Activated CD4-positive, alpha-beta T cell treated with anti-CD3 and anti-CD28 coated beads for 4 hours (primary cell): Measurements from ENCODE around the gene MYO7B.
"Not testable (repeated sequence)": the region's sequence is repeated elsewhere in the genome, so short reads cannot be mapped to it uniquely, and the experiment has no call there.

ENCODE experiments used
- DNase-seq, 2 donors: peaks; one replicate each; pipeline ENCODE4 v3.0.0-alpha.2; 2020

Gene MYO7B

GRCh38 chr2:127558911-127559310 is 23.4 kb downstream of the MYO7B start:
- DNase-seq: no peak

DNA sequence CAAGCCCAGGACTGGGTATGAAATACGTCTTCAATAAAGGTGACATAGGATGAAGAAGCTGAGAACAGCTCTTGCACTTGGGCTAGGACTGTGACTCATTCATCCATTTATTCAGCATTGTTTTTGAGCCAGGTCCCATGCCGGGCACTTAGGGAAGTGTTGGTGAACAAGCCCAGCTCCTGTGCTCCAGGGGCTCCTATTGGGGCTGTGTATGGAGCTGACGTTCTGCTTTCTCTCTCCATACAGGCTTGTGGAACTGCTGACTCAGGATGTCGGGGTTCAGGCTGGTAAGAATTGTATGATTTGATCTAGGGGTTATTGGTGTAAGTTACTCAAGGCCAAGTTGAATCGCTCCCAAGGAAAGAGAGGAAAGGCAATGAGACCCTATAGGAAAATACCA is 24.0 kb downstream of the MYO7B start:
- no peak for DNase-seq

DNA sequence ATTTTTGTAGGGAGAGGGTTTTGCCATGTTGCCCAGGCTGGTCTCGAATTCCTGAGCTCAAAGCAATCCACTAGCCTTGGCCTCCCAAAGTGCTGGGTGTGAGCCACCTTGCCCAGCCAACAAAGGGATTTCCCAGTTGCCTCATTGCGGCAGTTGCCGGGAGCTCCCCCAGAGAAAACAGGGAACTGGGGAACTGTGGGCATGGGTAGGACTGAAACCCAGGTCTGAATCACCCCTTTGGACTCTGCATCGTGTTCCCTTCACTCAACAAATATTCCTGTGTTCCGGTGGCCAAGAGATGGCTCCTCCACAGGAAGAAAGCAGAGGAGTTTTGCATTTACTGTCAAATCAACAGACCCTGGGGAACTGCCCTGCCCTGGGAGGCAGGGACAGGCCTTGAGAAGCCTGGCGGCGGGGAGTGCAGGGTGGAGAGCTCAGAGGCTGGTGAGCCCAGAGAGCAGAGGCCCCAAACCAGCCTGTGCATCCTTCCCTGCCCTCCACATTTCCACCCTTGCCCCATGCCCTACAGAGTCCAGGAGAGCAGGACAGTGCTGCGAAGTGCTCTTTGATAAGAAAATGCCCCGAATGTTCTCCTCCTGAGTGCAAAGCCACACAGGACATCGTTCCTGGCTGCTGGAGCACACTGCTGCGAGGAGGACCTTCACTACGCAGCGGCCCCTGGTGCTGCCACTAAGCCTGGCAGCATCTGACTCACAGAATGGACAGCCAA is 24.9 kb downstream of the MYO7B start:
- DNase-seq: no peak

DNA sequence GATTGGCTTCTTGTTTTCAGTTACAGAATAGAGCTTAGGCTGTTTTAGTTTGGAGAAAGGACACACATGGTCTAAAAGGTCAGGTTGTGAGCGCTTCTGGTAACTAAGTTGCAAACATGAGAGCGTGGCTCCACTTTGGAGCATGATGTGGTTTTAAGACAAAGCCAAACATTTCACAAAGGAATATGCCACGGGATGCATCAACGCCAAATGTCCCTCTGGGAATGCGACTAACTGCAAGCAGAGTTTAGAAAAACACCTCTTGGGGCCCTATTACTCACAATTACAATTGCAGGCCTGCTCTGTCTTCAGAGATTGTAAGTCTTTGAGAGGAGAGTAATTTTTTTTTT is 25.4 kb downstream of the MYO7B start:
- no peak for DNase-seq

GRCh38 chr2:127561371-127561770 is 25.9 kb downstream of the MYO7B start:
- no peak for DNase-seq

- DNase-seq: no peak
Observed at GRCh38 chr2:127562936-127563335, 27.5 kb downstream of the MYO7B start.

DNA sequence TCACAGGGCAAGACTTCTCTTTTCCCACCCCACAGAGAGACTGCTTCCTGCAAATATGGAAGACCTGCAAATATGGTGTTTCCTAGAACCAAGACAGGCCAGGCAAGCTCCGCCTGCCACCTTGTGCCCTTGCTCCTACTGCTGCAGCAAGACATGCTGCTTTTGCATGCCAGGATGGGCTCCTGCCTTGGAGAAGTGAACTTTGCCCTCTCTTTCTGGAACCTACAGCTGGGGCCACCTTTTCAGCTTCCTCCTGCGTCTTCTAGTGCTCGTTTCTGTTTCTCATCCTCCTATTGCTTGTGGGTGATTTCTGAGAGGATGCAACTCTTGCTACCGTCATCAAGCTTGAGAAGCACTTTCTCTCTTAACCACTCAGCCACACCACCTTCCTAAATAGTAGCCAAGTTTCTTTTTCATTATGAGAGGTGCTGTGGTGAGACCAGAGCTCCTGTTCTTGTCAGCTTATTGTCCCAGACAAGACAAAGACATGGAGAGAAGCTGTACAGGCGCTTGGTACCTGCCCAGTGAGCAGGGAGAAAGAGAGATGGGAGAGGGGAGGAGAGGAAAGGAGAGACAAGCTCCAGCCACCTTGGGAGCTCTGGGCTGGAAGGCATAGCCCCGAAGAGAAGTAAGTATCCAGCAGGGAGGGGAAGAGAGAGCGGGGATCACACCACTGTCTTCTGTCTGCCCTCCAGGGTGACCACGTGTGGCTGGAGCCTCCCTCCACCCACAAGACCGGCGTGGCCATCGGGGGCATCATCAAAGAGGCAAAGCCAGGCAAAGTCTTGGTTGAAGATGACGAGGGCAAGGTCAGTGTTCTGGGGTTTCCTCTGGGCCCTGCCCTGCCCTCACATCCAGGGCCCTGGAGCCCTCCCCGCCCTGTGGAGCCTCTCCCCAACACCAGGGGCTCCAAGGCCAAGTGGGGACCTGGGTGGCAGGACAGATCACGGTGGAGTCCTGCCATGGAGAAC is 28.3 kb downstream of the MYO7B start:
- DNase-seq: no peak

DNA sequence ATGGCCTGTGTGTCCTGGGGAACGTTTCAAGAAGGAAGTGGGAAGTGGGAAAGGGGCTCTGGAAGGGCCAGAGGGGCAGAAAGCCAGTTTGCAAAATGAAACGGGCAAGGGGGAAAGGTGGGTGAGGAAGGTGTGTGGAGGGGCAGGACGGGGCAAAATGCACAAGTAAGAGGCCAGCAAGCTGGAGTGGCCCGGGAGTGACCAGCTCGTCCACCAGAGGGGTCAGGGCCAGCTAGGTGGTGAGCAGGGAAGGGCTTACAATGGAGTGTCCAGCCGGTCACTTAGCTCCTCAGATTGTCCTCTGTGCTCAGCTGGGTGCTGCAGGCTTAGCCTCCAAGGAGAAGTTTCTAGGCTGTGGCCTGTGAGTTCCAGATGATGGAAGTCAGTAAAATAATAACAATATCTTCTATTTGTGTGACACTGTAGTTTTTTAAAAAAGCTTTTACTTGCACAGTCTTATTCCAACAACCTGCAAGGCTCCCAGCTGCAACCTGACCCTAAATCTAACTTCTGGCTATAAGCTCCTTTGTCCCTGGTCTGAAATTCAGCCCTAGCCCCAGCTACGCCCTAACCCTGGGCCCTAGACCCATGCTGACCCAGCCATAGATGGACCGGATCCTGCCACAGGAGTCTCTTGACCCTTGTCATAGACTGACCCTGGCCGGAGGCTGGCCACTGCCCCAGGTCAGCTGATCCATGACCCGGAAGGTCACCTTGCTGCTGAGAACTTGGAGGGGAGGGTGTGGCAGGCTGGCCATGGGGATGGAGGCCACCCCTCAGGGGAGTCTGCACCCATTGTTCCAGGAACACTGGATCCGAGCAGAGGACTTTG is 29.2 kb downstream of the MYO7B start:
- no peak for DNase-seq

DNA sequence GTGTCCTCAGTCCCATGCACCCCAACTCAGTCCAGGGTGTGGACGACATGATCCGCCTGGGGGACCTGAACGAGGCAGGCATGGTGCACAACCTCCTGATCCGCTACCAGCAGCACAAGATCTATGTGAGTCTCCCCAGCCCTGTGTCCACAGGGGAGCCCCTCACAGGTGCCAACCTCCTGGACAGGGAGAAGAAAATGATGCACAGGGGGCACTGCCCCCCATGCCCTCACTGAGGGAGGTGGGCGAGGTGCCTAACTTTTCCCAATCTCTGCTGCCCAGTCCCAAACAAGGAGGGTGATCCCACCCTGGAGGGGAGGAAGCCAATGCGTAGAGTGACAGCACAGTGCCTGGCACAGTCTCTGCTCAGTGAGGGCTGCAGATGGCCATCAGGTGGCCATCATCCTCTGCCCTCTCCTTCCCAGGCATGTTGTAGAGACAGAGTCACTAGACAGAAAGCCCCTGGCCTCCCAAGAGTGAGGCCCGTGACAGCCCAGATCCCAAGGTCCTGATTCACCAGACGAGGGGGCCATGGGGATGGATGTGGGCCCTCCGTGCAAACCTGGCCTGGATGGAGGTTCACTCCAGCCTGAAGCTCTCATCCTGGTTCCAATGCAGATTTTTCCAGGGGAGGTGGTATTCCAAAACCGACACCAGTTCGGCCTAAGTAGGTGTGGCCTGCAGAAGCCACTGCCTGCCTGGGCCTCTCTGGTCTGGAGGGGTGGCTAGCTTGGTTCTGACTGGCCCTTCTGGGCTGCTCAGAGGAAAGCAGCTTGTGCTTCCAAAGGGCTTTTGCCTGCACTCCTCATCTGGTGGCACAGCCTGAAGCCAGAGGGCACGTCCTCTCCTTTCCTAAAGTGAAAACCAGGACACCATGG is 30.0 kb downstream of the MYO7B start:
- no peak for DNase-seq

DNA sequence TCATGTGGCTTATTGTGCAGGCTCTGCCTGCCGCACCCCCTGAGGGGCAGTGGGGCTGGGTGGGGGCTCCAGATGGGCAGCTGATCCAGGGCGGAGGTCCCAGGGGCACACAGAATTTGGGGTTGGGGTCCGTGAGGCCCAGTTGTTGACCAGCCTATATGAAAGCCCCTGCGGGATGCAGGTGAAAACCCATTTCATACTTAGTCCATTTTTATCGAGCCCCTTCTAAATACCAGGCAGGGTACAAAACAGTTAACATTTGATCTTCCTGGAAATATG is 30.6 kb downstream of the MYO7B start:
- no peak for DNase-seq

DNA sequence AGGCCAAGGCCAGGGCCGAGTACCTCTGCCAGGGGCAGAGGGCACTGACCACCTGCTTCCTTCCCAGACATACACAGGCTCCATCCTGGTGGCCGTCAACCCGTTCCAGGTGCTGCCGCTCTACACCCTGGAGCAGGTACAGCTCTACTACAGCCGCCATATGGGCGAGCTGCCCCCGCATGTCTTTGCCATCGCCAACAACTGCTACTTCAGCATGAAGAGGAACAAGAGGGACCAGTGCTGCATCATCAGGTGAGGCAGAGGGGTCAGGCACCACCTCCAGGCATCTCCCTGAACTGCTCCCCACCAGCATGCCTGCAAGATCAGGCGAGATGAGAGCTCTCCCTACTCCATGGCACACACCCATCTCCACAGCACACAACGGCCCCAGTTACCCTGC is 31.1 kb downstream of the MYO7B start:
- DNase-seq: no peak

DNA sequence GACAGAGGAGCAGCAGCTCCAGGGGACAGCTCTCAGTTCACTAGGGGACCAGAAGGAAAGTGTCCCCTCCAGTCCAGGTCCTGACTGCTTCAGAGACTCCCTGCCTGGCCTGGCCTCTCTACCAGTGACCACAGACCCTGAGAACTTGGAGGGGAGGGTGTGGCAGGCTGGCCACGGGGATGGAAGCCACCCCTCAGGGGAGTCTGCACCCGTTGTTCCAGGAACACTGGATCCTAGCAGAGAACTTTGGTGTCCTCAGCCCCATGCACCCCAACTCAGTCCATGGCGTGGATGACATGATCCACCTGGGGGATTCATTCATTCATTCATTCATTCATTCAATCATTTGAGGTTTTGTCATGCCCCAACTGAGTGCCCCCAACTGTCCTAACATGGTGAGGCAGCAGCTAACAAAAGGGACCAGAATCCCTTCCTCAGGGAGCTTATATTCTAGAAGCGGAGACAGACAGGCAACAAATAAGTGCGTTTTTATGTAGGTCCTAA is 31.9 kb downstream of the MYO7B start:
- DNase-seq: no peak

- DNase-seq: no peak
Observed at GRCh38 chr2:127568128-127568527, 32.6 kb downstream of the MYO7B start.

GRCh38 chr2:127569666-127570065 is 34.2 kb downstream of the MYO7B start:
- DNase-seq: no peak

- no peak for DNase-seq
Observed at GRCh38 chr2:127570282-127571250, 35.1 kb downstream of the MYO7B start.

- DNase-seq: not testable (repeated sequence)
Observed at GRCh38 chr2:127572352-127572751, 36.9 kb downstream of the MYO7B start.

DNA sequence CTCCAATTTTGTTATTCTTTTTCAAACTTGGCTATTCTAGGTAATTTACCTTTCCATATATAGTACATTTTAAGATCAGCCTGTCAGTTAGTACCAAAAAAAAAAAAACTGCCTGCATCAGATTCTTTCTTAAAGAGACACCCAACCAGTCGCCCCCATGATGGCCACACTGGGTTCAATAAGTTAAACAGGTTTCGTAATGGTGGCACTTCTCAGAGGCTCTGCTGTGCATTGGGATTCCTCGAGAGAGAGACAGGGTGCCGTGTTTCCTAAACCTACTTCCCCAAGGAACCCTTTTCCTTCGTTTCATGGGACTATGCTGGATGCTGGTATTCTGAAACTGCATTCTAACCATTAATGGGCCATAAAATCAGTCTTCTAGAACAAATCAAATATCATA is 37.4 kb downstream of the MYO7B start:
- DNase-seq: no peak

- DNase-seq: no peak
Observed at GRCh38 chr2:127573298-127573697, 37.8 kb downstream of the MYO7B start.

- DNase-seq: no peak
Observed at GRCh38 chr2:127573771-127574170, 38.3 kb downstream of the MYO7B start.

GRCh38 chr2:127574656-127575055 is 39.2 kb downstream of the MYO7B start:
- DNase-seq: no peak

DNA sequence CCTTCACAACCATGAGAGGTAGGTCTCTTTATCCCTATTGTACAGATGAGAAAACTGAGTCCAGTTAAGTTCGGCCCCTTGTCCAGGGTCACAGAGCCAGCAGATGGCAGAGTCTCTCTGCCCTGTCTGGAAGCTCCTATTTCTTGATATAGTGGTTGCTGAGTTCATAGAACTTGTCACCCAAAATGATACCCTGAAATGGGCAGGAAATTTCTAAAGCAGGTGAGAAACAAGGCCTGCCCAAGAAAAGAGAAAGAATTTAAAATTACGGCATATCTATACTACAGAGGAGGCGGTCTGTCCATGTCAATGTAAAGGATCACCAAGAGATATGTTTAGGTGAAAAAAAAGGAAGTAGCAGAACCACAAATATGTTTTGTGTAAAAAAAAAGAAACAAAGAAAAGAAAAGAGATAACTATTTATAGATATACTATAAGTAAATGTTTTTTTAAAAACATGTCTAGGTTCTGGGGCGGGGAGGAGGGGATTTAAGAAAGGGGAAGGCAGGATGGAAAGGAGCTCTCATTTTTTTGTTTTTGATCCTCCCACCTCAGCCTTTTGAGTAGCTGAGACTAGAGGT is 39.8 kb downstream of the MYO7B start:
- DNase-seq: no peak
